Activated T-cell treated with anti-CD3 and anti-CD28 coated beads, Interleukin-2, amount 50 U/mL, for 24 hours (primary cell): ENCODE data around the gene HNRNPF.
A peak's percentile ranks its signal among the peaks of the same experiment; 100 is the strongest.
"Not testable (repeated sequence)": the region's sequence is repeated elsewhere in the genome, so short reads cannot be mapped to it uniquely, and the experiment has no call there.

ENCODE experiments used
- DNase-seq: peaks from one replicate; pipeline ENCODE4 v3.0.0-alpha.2; 2020
- H3K27ac Mint-ChIP-seq: 2 replicates; pipeline ENCODE4 v1.8.0; 2020; ENCODE audit warnings: mild to moderate bottlenecking, mixed read lengths
- H3K27me3 Mint-ChIP-seq: 2 replicates; pipeline ENCODE4 v1.8.0; 2020; ENCODE audit warnings: mixed read lengths
- H3K36me3 Mint-ChIP-seq: 2 replicates; pipeline ENCODE4 v1.8.0; 2020; ENCODE audit warnings: low read depth, mixed read lengths
- H3K4me1 Mint-ChIP-seq: 2 replicates; pipeline ENCODE4 v1.8.0; 2020; ENCODE audit warnings: low read depth, mixed read lengths
- H3K4me3 Mint-ChIP-seq: 2 replicates; pipeline ENCODE4 v1.8.0; 2020; ENCODE audit warnings: mild to moderate bottlenecking, moderate library complexity, mixed read lengths
- H3K9me3 Mint-ChIP-seq: 2 replicates; pipeline ENCODE4 v1.8.0; 2020; ENCODE audit warnings: mixed read lengths

HNRNPF gene

DNA sequence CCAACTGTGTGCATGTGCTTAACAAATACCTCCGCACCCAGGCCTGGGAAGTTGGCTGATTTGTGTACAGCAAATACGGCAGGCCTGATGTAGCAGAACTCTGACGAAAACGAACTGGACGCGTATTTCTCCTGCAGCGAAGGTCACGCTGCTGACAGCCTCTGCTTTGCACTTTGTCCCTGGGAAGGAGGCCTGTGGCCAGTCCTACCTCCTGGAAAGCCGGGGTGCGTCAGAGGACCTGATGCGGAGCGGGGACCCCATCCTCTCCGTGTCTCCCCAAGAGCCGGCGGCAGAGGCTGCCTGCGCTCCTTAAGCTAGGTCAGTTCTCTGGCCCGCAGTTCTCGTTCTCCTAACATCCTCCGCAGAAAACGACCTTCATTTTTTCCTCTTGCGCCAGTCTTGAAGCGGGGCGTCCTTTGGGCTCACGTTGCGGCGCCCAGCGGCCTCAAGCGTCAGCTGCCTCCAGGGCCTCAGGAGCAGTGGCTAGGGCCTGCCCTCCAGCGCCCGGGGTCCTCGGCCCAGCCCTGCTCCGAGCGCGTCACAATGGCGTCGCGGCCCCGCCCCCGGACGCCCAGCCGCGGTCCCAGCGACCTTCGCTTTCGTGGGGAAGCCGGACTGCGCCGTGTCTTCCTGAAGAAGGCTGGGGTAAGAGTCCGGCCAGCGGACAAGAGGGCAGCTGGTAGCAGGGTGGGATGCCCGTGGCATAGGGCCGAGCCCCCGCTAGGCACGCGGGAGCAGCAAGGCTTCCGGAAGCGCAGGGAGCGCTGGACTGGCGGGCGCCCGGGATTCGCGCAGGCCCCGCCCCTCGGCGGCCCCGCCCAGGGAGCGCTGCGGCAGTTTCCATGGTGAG lies 27.5 kb upstream of the HNRNPF start, which contains the start of gene ZNF487:
Gene ZNF487, plus strand, starts transcription at position 821 of the 850 bp plus-strand sequence. CDS start 38,703 bp downstream, outside the sequence.
- Mint-ChIP-seq H3K4me3 (peak within 1 kb of the TSS; percentile 93), H3K9me3 (no peaks in the 10 kb centered on the region), H3K27me3 (no peaks in the 10 kb centered on the region), H3K36me3 (peaks cover 11% of the 10 kb centered on the region), H3K27ac (peak within 1 kb of the TSS; percentile 95), H3K4me1 (peaks cover 24% of the 10 kb centered on the region)
- peak; percentile 94 for DNase-seq

GRCh38 chr10:43430926-43431663 lies 22.1 kb upstream of the HNRNPF start:
- H3K4me1 Mint-ChIP-seq, result peaks cover 17% of the 10 kb centered on the region
- H3K9me3 Mint-ChIP-seq, result no peaks in the 10 kb centered on the region
- no peaks in the 10 kb centered on the region for H3K27me3 Mint-ChIP-seq
- H3K36me3 Mint-ChIP-seq, result peaks cover 6% of the 10 kb centered on the region
- H3K4me3 Mint-ChIP-seq, result no peak overlapping the region
- H3K27ac Mint-ChIP-seq, result peak overlapping the region; percentile 5
- DNase-seq, result no peak

DNA sequence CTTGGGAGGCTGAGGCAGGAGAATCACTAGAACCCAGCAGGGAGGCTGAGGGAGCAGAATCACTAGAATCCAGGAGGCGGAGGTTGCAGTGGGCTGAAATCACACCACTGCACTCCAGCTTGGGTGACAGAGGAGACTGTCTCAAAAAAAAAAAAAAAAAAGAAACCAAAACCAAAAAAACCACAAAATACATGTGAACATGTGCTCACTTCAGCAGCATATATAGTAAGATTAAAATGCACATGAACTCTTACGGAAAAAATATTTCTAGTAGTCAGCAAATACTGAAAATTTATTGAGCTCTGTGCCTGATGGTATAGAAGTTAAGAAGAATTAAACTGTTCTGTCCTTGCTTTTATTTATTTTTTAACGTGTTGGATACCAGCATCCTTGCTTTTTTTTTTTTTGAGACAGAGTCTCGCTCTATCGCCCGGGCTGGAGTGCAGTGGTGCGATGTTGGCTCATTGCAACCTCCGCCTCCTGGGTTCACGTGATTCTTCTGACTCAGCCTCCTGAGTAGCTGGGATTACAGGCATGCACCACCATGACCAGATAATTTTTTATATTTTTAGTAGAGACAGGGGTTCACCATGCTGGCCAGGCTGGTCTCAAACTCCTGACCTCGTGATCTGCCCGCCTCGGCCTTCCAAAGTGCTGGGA lies 18.3 kb upstream of the HNRNPF start:
- H3K9me3 Mint-ChIP-seq, result no peaks in the 10 kb centered on the region
- H3K4me1 Mint-ChIP-seq, result peaks cover 20% of the 10 kb centered on the region
- peak; percentile 54 for DNase-seq
- no peaks in the 10 kb centered on the region for H3K27me3 Mint-ChIP-seq
- peak overlapping the region; percentile 92 for H3K27ac Mint-ChIP-seq
- H3K36me3 Mint-ChIP-seq, result no peaks in the 10 kb centered on the region
- peak overlapping the region; percentile 67 for H3K4me3 Mint-ChIP-seq

DNA sequence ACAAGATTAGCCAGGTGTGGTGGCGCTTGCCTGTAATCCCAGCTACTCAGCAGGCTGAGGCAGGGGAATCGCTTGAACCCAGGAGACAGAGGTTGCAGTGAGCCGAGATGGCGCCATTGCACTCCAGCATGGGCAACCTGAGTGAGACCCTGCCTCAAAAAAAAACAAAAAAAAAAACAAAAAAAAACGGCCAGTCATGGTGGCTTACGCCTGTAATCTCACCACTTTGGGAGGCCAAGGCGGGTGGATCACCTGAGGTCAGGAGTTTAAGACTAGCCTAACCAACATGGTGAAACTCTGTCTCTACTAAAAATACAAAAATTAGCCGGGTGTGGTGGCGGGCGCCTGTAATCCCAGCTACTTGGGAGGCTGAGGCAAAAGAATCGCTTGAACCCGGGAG lies 17.5 kb upstream of the HNRNPF start:
- H3K27me3 Mint-ChIP-seq, H3K4me3 Mint-ChIP-seq, H3K27ac Mint-ChIP-seq, H3K36me3 Mint-ChIP-seq, DNase-seq, H3K9me3 Mint-ChIP-seq: not testable (repeated sequence)
- peaks cover 26% of the 10 kb centered on the region for H3K4me1 Mint-ChIP-seq

- Mint-ChIP-seq H3K4me1 (peaks cover 42% of the 10 kb centered on the region), H3K4me3 (no peak overlapping the region), H3K9me3 (no peaks in the 10 kb centered on the region), H3K36me3 (peaks cover 8% of the 10 kb centered on the region), H3K27ac (no peak overlapping the region), H3K27me3 (no peaks in the 10 kb centered on the region)
- no peak for DNase-seq
These were observed 15.4 kb upstream of the HNRNPF start for GRCh38 chr10:43424416-43424815.

- not testable (repeated sequence) for H3K9me3 Mint-ChIP-seq, H3K27me3 Mint-ChIP-seq, DNase-seq, H3K36me3 Mint-ChIP-seq
- H3K27ac Mint-ChIP-seq, result peak overlapping the region; percentile 36
- H3K4me1 Mint-ChIP-seq, result peaks cover 49% of the 10 kb centered on the region
- H3K4me3 Mint-ChIP-seq, result peak overlapping the region; percentile 56
These were observed 13.0 kb upstream of the HNRNPF start for GRCh38 chr10:43421944-43422343.

DNA sequence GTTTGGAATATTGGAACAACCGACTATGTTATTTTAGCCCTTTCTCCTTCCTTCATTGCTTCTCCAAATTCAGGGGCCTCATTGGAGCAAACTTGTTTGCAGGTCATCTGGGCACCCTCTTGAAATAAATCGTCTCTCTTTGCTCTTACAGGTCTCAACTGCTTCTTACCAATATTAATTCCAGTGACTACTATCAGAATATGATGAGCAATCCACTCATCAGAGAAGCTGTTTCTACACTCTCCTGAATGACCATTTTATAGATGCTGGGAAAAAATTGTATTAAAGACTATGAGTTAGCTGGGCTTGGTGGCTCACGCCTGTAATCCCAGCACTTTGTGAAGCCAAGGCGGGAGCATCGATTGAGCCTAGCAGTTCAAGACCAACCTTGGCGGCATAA lies 12.5 kb upstream of the HNRNPF start:
- H3K4me1 Mint-ChIP-seq, result peaks cover 49% of the 10 kb centered on the region
- no peaks in the 10 kb centered on the region for H3K27me3 Mint-ChIP-seq
- no peak for DNase-seq
- H3K27ac Mint-ChIP-seq, result peak overlapping the region; percentile 36
- peak overlapping the region; percentile 56 for H3K4me3 Mint-ChIP-seq
- no peaks in the 10 kb centered on the region for H3K9me3 Mint-ChIP-seq
- peaks cover 8% of the 10 kb centered on the region for H3K36me3 Mint-ChIP-seq

DNA sequence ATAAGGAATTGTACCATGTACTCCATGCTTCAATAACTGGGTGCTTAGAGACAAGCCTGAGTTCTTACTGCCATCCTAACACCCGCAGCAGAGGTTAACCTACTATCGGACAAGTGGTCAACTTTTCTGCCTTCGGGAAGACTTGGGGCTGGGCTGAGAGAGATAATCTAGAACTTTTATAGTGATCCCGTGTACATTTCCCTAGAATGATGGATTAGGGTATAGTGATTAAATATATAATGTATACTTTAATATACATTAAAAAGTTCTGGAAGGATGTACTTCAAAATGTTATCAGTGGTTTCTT lies 12.2 kb upstream of the HNRNPF start:
- Mint-ChIP-seq H3K36me3 (peaks cover 8% of the 10 kb centered on the region), H3K27me3 (no peaks in the 10 kb centered on the region), H3K4me1 (peaks cover 49% of the 10 kb centered on the region), H3K4me3 (peak overlapping the region; percentile 84), H3K9me3 (no peaks in the 10 kb centered on the region), H3K27ac (peak overlapping the region; percentile 98)
- no peak for DNase-seq

DNA sequence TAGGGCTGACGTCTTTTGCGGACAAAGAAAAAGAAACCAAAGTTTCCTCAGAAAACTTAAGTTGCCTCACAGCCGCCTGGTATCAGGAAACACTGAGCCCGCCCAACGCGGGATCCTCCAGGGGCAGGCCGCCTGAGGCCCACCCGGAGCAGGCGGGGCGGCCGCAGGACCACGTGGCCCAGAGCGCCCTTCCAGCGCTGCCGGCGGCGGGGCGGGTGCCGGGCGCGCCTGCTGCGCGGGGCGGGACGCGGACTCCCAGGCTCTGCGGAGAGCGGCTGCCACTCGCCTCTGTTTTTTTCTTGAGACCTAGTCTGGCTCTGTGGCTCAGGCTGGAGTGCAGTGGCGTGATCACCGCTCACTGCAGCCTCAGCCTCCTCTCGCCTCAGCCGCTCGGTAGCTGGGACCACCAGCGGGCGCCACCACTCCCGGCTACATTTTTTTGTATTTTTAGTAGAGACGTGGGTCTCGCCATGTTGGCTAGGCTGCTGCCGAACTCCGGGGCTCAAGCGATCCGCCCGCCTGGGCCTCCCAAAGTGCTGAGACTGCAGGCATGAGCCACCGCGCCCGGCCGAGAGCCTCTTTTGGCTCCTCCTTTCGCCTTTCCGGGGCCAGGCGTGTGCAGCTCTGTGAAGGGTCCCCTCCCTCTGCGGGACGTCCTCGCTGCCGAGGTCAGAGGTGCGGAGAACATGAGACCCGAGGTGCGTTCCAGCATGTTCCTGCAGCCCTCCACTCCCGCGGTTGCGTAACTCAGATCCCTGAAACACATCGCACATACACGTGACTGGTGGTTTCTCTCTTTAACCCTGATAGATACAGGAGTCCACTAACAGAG lies 11.6 kb upstream of the HNRNPF start:
- H3K9me3 Mint-ChIP-seq, result no peaks in the 10 kb centered on the region
- H3K27ac Mint-ChIP-seq, result peak overlapping the region; percentile 98
- no peaks in the 10 kb centered on the region for H3K27me3 Mint-ChIP-seq
- peaks cover 43% of the 10 kb centered on the region for H3K4me1 Mint-ChIP-seq
- H3K4me3 Mint-ChIP-seq, result peak overlapping the region; percentile 84
- H3K36me3 Mint-ChIP-seq, result peaks cover 8% of the 10 kb centered on the region
- peak; percentile 89 for DNase-seq

- no peak for DNase-seq
- Mint-ChIP-seq H3K36me3 (peaks cover 8% of the 10 kb centered on the region), H3K4me3 (peak overlapping the region; percentile 72), H3K4me1 (peaks cover 40% of the 10 kb centered on the region), H3K9me3 (no peaks in the 10 kb centered on the region), H3K27me3 (no peaks in the 10 kb centered on the region), H3K27ac (peak overlapping the region; percentile 96)
These were observed 11.0 kb upstream of the HNRNPF start for GRCh38 chr10:43419997-43420368.

- no peaks in the 10 kb centered on the region for H3K27me3 Mint-ChIP-seq
- peaks cover 40% of the 10 kb centered on the region for H3K4me1 Mint-ChIP-seq
- DNase-seq, result peak; percentile 59
- peak overlapping the region; percentile 93 for H3K27ac Mint-ChIP-seq
- peak overlapping the region; percentile 55 for H3K4me3 Mint-ChIP-seq
- peaks cover 8% of the 10 kb centered on the region for H3K36me3 Mint-ChIP-seq
- no peaks in the 10 kb centered on the region for H3K9me3 Mint-ChIP-seq
These were observed 9.2 kb upstream of the HNRNPF start for GRCh38 chr10:43417950-43418768.

DNA sequence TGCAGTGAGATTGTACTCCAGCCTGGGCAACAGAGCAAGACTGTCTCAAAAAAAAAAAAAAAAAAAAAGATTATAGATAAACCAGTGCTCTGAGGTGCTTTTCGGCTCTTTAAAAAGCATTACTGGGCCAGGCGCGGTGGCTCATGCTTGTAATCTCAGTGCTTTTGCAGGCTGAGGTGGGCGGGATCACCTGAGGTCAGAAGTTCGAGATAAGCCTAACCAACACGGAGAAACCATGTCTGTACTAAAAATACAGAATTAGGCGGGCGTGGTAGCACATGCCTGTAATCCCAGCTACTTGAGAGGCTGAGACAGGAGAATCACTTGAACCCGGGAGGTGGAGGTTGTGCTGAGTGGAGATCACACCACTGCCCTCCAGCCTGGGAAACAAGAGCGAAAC lies 6.6 kb upstream of the HNRNPF start:
- H3K27ac Mint-ChIP-seq, result no peak overlapping the region
- no peak for DNase-seq

GRCh38 chr10:43411536-43411935 lies 2.5 kb upstream of the HNRNPF start:
- DNase-seq, result no peak
- H3K27me3 Mint-ChIP-seq, result no peaks in the 10 kb centered on the region
- H3K4me1 Mint-ChIP-seq, result peaks cover 17% of the 10 kb centered on the region
- no peaks in the 10 kb centered on the region for H3K9me3 Mint-ChIP-seq
- peaks cover 26% of the 10 kb centered on the region for H3K36me3 Mint-ChIP-seq
- no peak overlapping the region for H3K4me3 Mint-ChIP-seq
- H3K27ac Mint-ChIP-seq, result no peak overlapping the region

More for the DNA sequence above, 6.6 kb upstream of the HNRNPF start:
- Mint-ChIP-seq H3K4me1 (peaks cover 33% of the 10 kb centered on the region), H3K9me3 (no peaks in the 10 kb centered on the region), H3K27me3 (no peaks in the 10 kb centered on the region), H3K4me3 (no peak overlapping the region), H3K36me3 (peaks cover 6% of the 10 kb centered on the region)
